Measurements from ENCODE around the gene TEX51.

TEX51 gene

DNA sequence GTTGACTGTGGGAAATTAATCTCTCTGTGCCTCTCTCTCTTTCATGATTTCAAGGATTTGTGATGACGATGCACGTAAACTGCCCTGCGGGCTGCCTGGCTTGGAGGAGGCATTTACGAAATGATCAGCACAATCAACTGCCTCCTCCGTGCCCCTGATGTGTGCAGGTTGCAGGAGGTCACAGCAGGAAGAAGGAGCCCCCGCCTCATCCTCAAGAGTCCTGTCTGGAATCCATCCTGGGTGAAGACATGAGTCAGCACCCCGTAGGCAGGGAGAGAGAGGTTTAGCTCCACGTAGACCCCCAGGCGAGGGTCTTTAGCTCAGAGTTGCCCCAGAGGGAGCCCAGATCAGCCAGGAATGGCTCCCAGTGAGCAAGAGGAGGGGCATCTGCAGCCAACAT, 17.1 kb upstream of the TEX51 start:
- Histone ChIP-seq H3K9me2 (ENCODE audit: low read depth, low read length) (no peaks in the 10 kb centered on the region), H3F3A (ENCODE audit: insufficient read depth, low read length) (no peaks in the 10 kb centered on the region), H3K4me2 (ENCODE audit: low read length) (no peak overlapping the region), H4K20me1 (ENCODE audit: insufficient read depth, low read length) (no peaks in the 10 kb centered on the region), H3K79me2 (ENCODE audit: insufficient read depth, low read length) (no peaks in the 10 kb centered on the region), H3K27me3 (ENCODE audit: insufficient read depth, low read length) (no peaks in the 10 kb centered on the region), H3K9me3 (ENCODE audit: low read length) (no peaks in the 10 kb centered on the region), H3K9ac (ENCODE audit: low read length) (no peak overlapping the region), H3K27ac (ENCODE audit: low read depth, low read length, poor library complexity, severe bottlenecking) (no peak overlapping the region), H3K36me3 (ENCODE audit: insufficient read depth, low read length) (no peaks in the 10 kb centered on the region), H3K4me3 (ENCODE audit: low read depth, low read length, poor library complexity, severe bottlenecking) (no peak overlapping the region), H3K4me1 (ENCODE audit: insufficient read depth, low read length, severe bottlenecking) (no peaks in the 10 kb centered on the region), H2AFZ (ENCODE audit: low read length) (no peak overlapping the region)
- TF ChIP-seq, protein P1, sequence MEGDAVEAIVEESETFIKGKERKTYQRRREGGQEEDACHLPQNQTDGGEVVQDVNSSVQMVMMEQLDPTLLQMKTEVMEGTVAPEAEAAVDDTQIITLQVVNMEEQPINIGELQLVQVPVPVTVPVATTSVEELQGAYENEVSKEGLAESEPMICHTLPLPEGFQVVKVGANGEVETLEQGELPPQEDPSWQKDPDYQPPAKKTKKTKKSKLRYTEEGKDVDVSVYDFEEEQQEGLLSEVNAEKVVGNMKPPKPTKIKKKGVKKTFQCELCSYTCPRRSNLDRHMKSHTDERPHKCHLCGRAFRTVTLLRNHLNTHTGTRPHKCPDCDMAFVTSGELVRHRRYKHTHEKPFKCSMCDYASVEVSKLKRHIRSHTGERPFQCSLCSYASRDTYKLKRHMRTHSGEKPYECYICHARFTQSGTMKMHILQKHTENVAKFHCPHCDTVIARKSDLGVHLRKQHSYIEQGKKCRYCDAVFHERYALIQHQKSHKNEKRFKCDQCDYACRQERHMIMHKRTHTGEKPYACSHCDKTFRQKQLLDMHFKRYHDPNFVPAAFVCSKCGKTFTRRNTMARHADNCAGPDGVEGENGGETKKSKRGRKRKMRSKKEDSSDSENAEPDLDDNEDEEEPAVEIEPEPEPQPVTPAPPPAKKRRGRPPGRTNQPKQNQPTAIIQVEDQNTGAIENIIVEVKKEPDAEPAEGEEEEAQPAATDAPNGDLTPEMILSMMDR (IDR thresholded peaks at IDR 0.05; ENCODE audit: low read length), result no peak
- TF ChIP-seq EZH2 (IDR thresholded peaks at IDR 0.05; ENCODE audit: borderline replicate concordance, low read length), result no peak

DNA sequence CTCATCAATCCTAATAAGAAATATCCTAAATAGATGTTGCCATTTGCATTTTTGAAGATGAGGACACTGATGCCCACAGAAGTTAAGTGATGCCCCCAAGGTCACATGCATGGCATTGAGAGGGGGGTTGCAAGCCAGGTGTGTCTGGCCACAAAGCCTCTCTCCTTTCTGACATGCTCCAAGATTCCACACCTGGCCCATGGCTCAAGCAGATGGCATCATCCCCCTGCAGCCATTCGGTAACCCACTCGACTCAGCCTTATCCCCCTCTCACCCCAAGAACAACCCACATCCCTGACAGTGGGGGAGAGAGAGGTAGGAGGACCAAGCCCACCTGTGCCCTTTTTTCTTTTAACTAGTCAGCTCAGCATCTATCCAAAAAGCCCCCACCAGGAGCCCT, 16.5 kb upstream of the TEX51 start:
- H3F3A ChIP-seq (ENCODE audit: insufficient read depth, low read length), result no peaks in the 10 kb centered on the region
- no peak for TF ChIP-seq EZH2 (IDR thresholded peaks at IDR 0.05; ENCODE audit: borderline replicate concordance, low read length)
- TF ChIP-seq, protein P1 (IDR thresholded peaks at IDR 0.05; ENCODE audit: low read length), result no peak
- no peak overlapping the region for H3K9ac ChIP-seq (ENCODE audit: low read length)
- H3K27me3 ChIP-seq (ENCODE audit: insufficient read depth, low read length), result no peaks in the 10 kb centered on the region
- no peaks in the 10 kb centered on the region for H3K9me2 ChIP-seq (ENCODE audit: low read depth, low read length)
- H4K20me1 ChIP-seq (ENCODE audit: insufficient read depth, low read length), result no peaks in the 10 kb centered on the region
- H3K79me2 ChIP-seq (ENCODE audit: insufficient read depth, low read length), result no peaks in the 10 kb centered on the region
- H3K4me1 ChIP-seq (ENCODE audit: insufficient read depth, low read length, severe bottlenecking), result no peaks in the 10 kb centered on the region
- no peak overlapping the region for H2AFZ ChIP-seq (ENCODE audit: low read length)
- no peaks in the 10 kb centered on the region for H3K36me3 ChIP-seq (ENCODE audit: insufficient read depth, low read length)
- H3K4me2 ChIP-seq (ENCODE audit: low read length), result no peak overlapping the region
- no peak overlapping the region for H3K4me3 ChIP-seq (ENCODE audit: low read depth, low read length, poor library complexity, severe bottlenecking)
- no peaks in the 10 kb centered on the region for H3K9me3 ChIP-seq (ENCODE audit: low read length)
- H3K27ac ChIP-seq (ENCODE audit: low read depth, low read length, poor library complexity, severe bottlenecking), result no peak overlapping the region

DNA sequence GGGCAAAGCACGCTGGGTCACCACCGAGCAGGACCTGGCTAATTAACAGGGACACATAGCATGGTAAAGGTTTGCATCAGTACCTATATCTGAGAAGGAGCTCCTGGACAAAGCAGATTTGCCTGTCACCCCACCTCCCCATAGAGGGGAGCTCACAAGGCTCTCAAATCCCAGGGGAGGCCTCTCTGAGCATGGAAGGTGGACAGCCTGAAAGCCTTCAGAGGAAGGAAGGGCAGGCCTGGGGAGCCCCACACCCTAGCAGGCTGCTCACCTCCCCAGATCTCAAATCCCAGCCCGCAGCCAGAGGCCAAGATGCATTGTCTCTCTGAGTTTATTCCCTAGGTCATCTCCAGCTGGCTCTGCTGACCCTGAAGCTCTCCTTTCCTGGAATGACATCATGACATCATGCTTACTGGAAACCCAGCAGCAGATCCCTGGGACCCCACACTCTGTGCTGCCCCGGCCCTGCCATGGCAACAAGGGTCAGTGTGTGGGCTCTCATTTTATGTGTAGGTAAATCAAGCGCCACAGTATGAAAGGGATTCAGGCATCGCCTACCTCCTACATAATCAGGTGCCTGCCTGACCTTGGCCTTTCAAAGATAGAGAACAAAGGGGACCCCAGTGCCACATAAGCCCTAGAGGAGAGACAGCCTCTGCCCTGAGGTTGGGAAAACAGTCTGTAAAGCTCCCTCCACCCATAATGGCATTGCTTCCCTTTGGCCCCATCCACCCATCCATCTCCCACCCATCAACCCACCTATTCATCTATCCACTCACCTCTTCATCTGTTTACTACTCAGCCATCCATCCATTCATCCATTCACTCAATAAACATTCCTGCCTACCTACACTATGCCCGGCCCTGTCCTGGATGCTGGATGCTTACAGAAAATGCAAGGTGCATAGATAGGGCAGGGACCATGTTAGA, 15.7 kb upstream of the TEX51 start:
- Histone ChIP-seq H3K9me3 (ENCODE audit: low read length) (no peaks in the 10 kb centered on the region), H3K27ac (ENCODE audit: low read depth, low read length, poor library complexity, severe bottlenecking) (no peak overlapping the region), H3K4me1 (ENCODE audit: insufficient read depth, low read length, severe bottlenecking) (no peaks in the 10 kb centered on the region), H3K79me2 (ENCODE audit: insufficient read depth, low read length) (no peaks in the 10 kb centered on the region), H3K27me3 (ENCODE audit: insufficient read depth, low read length) (no peaks in the 10 kb centered on the region), H3K9ac (ENCODE audit: low read length) (no peak overlapping the region), H3K4me3 (ENCODE audit: low read depth, low read length, poor library complexity, severe bottlenecking) (no peak overlapping the region), H4K20me1 (ENCODE audit: insufficient read depth, low read length) (no peaks in the 10 kb centered on the region), H2AFZ (ENCODE audit: low read length) (no peak overlapping the region), H3K4me2 (ENCODE audit: low read length) (no peak overlapping the region), H3K9me2 (ENCODE audit: low read depth, low read length) (no peaks in the 10 kb centered on the region), H3F3A (ENCODE audit: insufficient read depth, low read length) (no peaks in the 10 kb centered on the region), H3K36me3 (ENCODE audit: insufficient read depth, low read length) (no peaks in the 10 kb centered on the region)
- TF ChIP-seq EZH2 (IDR thresholded peaks at IDR 0.05; ENCODE audit: borderline replicate concordance, low read length), result no peak
- TF ChIP-seq, protein P1 (IDR thresholded peaks at IDR 0.05; ENCODE audit: low read length), result no peak
